BE2C (cell line): ENCODE data around the gene FKBP5.

Experiments
- DNase-seq: peaks from one replicate; pipeline ENCODE4 v3.0.0-alpha.2; 2020
- H3K27me3 ChIP-seq: fragments of 250-450 bp; sonication (Bioruptor Pico); 2 replicates; pipeline ENCODE4 v1.5.1; 2020; ENCODE audit warnings: mild to moderate bottlenecking
- H3K36me3 ChIP-seq: fragments of 250-450 bp; sonication (Bioruptor Pico); 2 replicates; pipeline ENCODE4 v1.5.1; 2020; ENCODE audit warnings: mild to moderate bottlenecking
- H3K4me1 ChIP-seq: fragments of 250-450 bp; sonication (Bioruptor Pico); 2 replicates; pipeline ENCODE4 v1.5.1; 2020
- H3K4me3 ChIP-seq: 2 replicates; pipeline ENCODE4 v1.5.1; 2011; ENCODE audit warnings: low read depth, low read length
- H3K9me3 ChIP-seq: fragments of 250-450 bp; sonication (Bioruptor Pico); 2 replicates; pipeline ENCODE4 v1.5.1; 2020
- TF ChIP-seq, protein P1 (sequence below): IDR thresholded peaks from 2 replicates; pipeline ENCODE4 v1.5.1; 2012; ENCODE audit warnings: mild to moderate bottlenecking, low read depth, low read length

Gene FKBP5

DNA sequence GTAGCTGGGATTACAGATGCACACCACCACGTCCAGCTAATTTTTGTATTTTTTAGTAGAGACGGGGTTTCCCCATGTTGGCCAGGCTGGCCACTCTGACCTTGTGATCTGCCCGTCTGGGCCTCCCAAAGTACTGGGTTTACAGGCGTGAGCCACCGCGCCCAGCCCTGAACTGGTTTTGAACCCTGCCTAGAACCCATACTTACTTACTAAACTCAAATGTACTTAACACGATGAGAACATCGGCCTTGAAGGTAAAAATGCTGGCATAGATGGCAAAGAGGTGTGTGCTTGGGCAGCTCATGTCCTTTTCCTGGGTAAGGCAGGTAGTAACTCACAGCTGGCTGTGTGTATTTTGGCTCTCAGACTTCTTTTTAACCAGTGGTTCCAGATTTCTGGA, 44.9 kb upstream of the FKBP5 start:
- TF ChIP-seq, protein P1, sequence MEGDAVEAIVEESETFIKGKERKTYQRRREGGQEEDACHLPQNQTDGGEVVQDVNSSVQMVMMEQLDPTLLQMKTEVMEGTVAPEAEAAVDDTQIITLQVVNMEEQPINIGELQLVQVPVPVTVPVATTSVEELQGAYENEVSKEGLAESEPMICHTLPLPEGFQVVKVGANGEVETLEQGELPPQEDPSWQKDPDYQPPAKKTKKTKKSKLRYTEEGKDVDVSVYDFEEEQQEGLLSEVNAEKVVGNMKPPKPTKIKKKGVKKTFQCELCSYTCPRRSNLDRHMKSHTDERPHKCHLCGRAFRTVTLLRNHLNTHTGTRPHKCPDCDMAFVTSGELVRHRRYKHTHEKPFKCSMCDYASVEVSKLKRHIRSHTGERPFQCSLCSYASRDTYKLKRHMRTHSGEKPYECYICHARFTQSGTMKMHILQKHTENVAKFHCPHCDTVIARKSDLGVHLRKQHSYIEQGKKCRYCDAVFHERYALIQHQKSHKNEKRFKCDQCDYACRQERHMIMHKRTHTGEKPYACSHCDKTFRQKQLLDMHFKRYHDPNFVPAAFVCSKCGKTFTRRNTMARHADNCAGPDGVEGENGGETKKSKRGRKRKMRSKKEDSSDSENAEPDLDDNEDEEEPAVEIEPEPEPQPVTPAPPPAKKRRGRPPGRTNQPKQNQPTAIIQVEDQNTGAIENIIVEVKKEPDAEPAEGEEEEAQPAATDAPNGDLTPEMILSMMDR: no peak

GRCh38 chr6:35731736-35732532, 43.2 kb upstream of the FKBP5 start:
- Histone ChIP-seq H3K4me3 (peak overlapping the region; percentile 76), H3K9me3 (no peaks in the 10 kb centered on the region), H3K4me1 (peaks cover 23% of the 10 kb centered on the region), H3K36me3 (no peaks in the 10 kb centered on the region), H3K27me3 (no peaks in the 10 kb centered on the region)
- DNase-seq: peak; percentile 94
- TF ChIP-seq, protein P1: no peak

More for the DNA sequence above, 44.9 kb upstream of the FKBP5 start:
- H3K27me3 ChIP-seq: no peaks in the 10 kb centered on the region
- H3K4me3 ChIP-seq: no peak overlapping the region
- H3K4me1 ChIP-seq: peaks cover 18% of the 10 kb centered on the region
- no peaks in the 10 kb centered on the region for H3K9me3 ChIP-seq
- DNase-seq: no peak
- no peaks in the 10 kb centered on the region for H3K36me3 ChIP-seq

GRCh38 chr6:35731414-35731735, 42.7 kb upstream of the FKBP5 start:
- H3K9me3 ChIP-seq: no peaks in the 10 kb centered on the region
- TF ChIP-seq, protein P1: no peak
- H3K36me3 ChIP-seq: no peaks in the 10 kb centered on the region
- H3K27me3 ChIP-seq: no peaks in the 10 kb centered on the region
- H3K4me3 ChIP-seq: peak overlapping the region; percentile 76
- peak; percentile 97 for DNase-seq
- peaks cover 29% of the 10 kb centered on the region for H3K4me1 ChIP-seq

- Histone ChIP-seq H3K4me3 (peak overlapping the region; percentile 76), H3K4me1 (peaks cover 32% of the 10 kb centered on the region), H3K36me3 (no peaks in the 10 kb centered on the region), H3K27me3 (no peaks in the 10 kb centered on the region), H3K9me3 (no peaks in the 10 kb centered on the region)
- DNase-seq: no peak
- TF ChIP-seq, protein P1: no peak
These were observed 42.2 kb upstream of the FKBP5 start for GRCh38 chr6:35730745-35731413.

GRCh38 chr6:35729722-35730121, 41.0 kb upstream of the FKBP5 start:
- no peaks in the 10 kb centered on the region for H3K9me3 ChIP-seq
- no peak overlapping the region for H3K4me3 ChIP-seq
- no peak for DNase-seq
- TF ChIP-seq, protein P1: no peak
- H3K27me3 ChIP-seq: no peaks in the 10 kb centered on the region
- peaks cover 33% of the 10 kb centered on the region for H3K4me1 ChIP-seq
- H3K36me3 ChIP-seq: no peaks in the 10 kb centered on the region
